ENCODE results near the gene SPATS2L.

GRCh38 chr2:200288670-200289429 is 17.6 kb upstream of the SPATS2L start:
- TF ChIP-seq CTCF (IDR thresholded peaks at IDR 0.05) (no peak), POLR2A (IDR thresholded peaks at IDR 0.05) (no peak), POLR2AphosphoS5 (IDR thresholded peaks at IDR 0.05) (no peak), EP300 (IDR thresholded peaks at IDR 0.05) (no peak)
